Esophagus squamous epithelium (tissue), 5 donors: ENCODE measurements around the gene CDC73. TPM values are rescaled to one million over a fixed set of nuclear protein-coding genes. Genes with fewer than 3 reads are reported as not detected.

ENCODE experiments used
- DNase-seq: peaks from one replicate; lab custom pipeline; 2025; lab: John Stamatoyannopoulos, UW
- H3K27ac ChIP-seq, 4 donors: fragments of 200-600 bp; sonication (generic); one replicate each; pipeline ENCODE4 v1.5.1; 2016 to 2019; ENCODE audit warnings: mild to moderate bottlenecking in 1 of 4
- H3K27me3 ChIP-seq, 4 donors: fragments of 200-600 bp; sonication (generic); 1 replicate in 3 of 4; 2 replicates in 1 of 4; pipeline versions ENCODE4 v1.5.1 to v1.6.0; 2017 to 2021; ENCODE audit warnings: antibody characterized with exemption in 1 of 4
- H3K36me3 ChIP-seq, 3 donors: fragments of 200-600 bp; sonication (generic); one replicate each; pipeline ENCODE4 v1.5.1; 2016 to 2019
- H3K4me1 ChIP-seq, 3 donors: fragments of 200-600 bp; sonication (generic); one replicate each; pipeline ENCODE4 v1.5.1; 2017 to 2019
- H3K4me3 ChIP-seq, 4 donors: fragments of 200-600 bp; sonication (generic); 1 replicate in 3 of 4; 2 replicates in 1 of 4; pipeline ENCODE4 v1.5.1; 2016 to 2019; ENCODE audit warnings: mild to moderate bottlenecking in 2 of 4, moderate library complexity in 1 of 4
- H3K9me3 ChIP-seq, 3 donors: fragments of 200-600 bp; sonication (generic); one replicate each; pipeline ENCODE4 v1.5.1; 2016 to 2019
- POLR2A ChIP-seq, 4 donors: fragments of 450-650 bp; IDR thresholded peaks; one replicate each; pipeline ENCODE4 v1.6.1; 2017; ENCODE audit warnings: antibody characterized with exemption in 4 of 4, mild to moderate bottlenecking in 4 of 4, moderate library complexity in 3 of 4
- WGBS, 2 donors: methylation state at CpG; one replicate each; pipeline ENCODE4 v1.1.5; 2018; 5-methylcytosine and 5-hydroxymethylcytosine counted together
- intact Hi-C: fragments of 100-400 bp; cut with DNase I; formaldehyde crosslinking; loops from one replicate; pipeline ENCODE4 v1.15.0; 2022
- total RNA-seq, 4 donors: library from RNA; depleted of rRNA; stranded (reverse); fragments of >200 nt; gene quantifications; one replicate each; pipeline ENCODE4 v1.1.0, GENCODE V29; 2016
- TF ChIP-seq, protein P1 (sequence below), 6 experiments: fragments of 450-650 bp in 4 of 6; fragments of 200-600 bp in 2 of 6; sonication (generic) in 2 of 6; IDR thresholded peaks; one replicate each; pipeline ENCODE4 v1.5.1; 2016 to 2019; ENCODE audit warnings: antibody characterized with exemption in 6 of 6, mild to moderate bottlenecking in 4 of 6, moderate library complexity in 4 of 6
- donor health status: DM: yes; HTN: yes; CAD: no.

The CDC73 gene
- total RNA-seq, 4 donors from 2014 or later = 17.3 to 39.5 (median 26.6) TPM

DNA sequence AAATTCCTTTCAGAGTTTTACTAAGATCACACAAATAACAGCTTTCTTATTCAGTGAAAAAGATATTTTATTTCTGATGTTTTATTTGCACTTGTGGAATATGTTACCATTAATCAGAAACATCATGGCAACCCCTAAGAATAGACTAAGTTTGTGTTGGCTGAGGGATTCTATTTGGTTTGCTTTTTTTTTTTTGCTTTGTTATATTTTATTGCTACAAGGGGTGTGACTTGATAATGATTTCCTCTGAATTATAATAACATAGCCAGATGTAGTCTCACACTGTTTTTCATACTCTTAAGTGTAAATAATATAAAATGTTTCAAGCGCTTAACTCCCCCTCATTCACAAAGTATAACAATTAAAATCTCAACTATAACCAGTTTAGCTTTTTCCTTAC lies 36.6 kb upstream of the CDC73 start:
- intact Hi-C loops = no loop called here
- Histone ChIP-seq H3K9me3 (no peaks in the 10 kb centered on the region), H3K36me3 (peaks cover 0 to 73% (median 17%) of the 10 kb centered on the region in 3 donors), H3K27me3 (no peaks in the 10 kb centered on the region), H3K4me1 (no peaks in the 10 kb centered on the region), H3K4me3 (no peak overlapping the region), H3K27ac (no peak overlapping the region)
- no peak for DNase-seq
- WGBS, 2 donors = 80 to 89% methylated on average over 1 of the region's 1 CpG
- TF ChIP-seq, protein P1, sequence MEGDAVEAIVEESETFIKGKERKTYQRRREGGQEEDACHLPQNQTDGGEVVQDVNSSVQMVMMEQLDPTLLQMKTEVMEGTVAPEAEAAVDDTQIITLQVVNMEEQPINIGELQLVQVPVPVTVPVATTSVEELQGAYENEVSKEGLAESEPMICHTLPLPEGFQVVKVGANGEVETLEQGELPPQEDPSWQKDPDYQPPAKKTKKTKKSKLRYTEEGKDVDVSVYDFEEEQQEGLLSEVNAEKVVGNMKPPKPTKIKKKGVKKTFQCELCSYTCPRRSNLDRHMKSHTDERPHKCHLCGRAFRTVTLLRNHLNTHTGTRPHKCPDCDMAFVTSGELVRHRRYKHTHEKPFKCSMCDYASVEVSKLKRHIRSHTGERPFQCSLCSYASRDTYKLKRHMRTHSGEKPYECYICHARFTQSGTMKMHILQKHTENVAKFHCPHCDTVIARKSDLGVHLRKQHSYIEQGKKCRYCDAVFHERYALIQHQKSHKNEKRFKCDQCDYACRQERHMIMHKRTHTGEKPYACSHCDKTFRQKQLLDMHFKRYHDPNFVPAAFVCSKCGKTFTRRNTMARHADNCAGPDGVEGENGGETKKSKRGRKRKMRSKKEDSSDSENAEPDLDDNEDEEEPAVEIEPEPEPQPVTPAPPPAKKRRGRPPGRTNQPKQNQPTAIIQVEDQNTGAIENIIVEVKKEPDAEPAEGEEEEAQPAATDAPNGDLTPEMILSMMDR (IDR thresholded peaks at IDR 0.05) = no peak

DNA sequence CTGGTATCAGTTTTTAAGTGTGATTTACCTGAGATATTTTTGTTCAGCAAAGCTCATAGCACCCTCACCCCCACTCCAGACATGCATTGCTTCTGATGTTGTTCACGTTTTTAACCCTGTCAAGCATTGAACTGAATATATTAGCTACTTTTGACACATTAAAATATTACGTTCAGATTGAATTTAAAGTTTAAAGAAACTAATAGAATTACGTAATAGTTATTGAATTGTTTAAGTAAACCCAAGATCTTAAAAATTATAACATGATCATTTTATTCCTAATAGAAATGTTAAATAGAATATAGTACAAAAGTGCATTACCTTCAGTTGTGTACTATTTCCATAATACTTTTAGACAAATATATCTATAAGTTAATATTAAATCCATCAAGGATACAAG lies 35.5 kb upstream of the CDC73 start:
- WGBS, 2 donors = 85 to 88% methylated on average over 3 of the region's 3 CpGs
- no peak for DNase-seq
- Histone ChIP-seq H3K4me1 (no peaks in the 10 kb centered on the region), H3K36me3 (peaks cover 0 to 73% (median 17%) of the 10 kb centered on the region in 3 donors), H3K27me3 (no peaks in the 10 kb centered on the region), H3K27ac (no peak overlapping the region), H3K4me3 (no peak overlapping the region), H3K9me3 (no peaks in the 10 kb centered on the region)
- TF ChIP-seq, protein P1 (IDR thresholded peaks at IDR 0.05) = no peak
- no peak for TF ChIP-seq POLR2A (IDR thresholded peaks at IDR 0.05)
- intact Hi-C loops = no loop called here

DNA sequence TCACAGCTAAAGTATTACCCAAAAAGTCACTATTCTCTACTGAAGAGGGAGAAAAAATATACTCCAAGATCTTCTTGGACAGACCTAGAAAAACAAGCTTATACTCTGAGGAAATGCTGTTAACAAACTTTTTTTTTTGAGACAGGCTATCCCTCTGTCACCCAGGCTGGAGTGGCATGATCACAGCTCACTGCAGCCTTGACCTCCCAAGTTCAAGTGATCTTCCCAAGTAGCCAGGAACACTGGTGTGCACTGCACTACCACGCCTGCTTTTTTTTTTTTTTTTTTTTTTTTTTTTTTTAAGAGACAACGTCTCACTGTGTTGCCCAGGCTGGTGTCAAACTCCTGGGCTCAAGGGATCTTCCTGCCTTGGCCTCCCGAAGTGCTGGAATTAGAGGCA lies 33.9 kb upstream of the CDC73 start:
- 84 to 87% methylated on average over 1 to 2 of the region's 3 CpGs for WGBS, 2 donors
- intact Hi-C loops = no loop called here
- no peak for DNase-seq
- H3K36me3 ChIP-seq = peaks cover 0 to 71% (median 11%) of the 10 kb centered on the region in 3 donors
- no peak overlapping the region for H3K27ac ChIP-seq
- H3K4me3 ChIP-seq = no peak overlapping the region
- no peak for TF ChIP-seq POLR2A (IDR thresholded peaks at IDR 0.05)
- TF ChIP-seq, protein P1 (IDR thresholded peaks at IDR 0.05) = no peak
- no peaks in the 10 kb centered on the region for H3K9me3 ChIP-seq
- H3K27me3 ChIP-seq = no peaks in the 10 kb centered on the region
- H3K4me1 ChIP-seq = no peaks in the 10 kb centered on the region

DNA sequence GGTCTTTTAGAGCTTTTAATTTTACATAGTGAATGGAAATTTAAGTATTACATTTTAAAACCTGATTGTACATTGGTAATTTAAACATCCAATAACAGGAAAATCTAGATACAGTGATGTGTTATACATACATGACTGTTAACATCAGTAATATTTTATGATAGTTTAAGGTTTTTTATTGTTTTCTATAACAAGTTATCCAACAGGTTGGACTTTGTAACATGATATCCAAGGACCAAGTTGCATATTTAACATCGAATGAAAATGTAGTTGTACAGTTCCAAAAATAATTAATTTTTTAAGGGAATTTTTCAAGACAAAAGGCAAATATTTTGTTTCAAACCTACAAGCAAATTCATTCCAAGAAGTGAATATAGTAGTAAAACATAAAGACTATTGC lies 31.0 kb upstream of the CDC73 start:
- no peaks in the 10 kb centered on the region for H3K4me1 ChIP-seq
- no peaks in the 10 kb centered on the region for H3K9me3 ChIP-seq
- no peak for TF ChIP-seq POLR2A (IDR thresholded peaks at IDR 0.05)
- TF ChIP-seq, protein P1 (IDR thresholded peaks at IDR 0.05) = no peak
- DNase-seq = no peak
- H3K4me3 ChIP-seq = no peak overlapping the region
- intact Hi-C loops = no loop called here
- 56 to 65% methylated on average over 1 of the region's 1 CpG for WGBS, 2 donors
- no peaks in the 10 kb centered on the region for H3K27me3 ChIP-seq
- peaks cover 0 to 71% (median 4%) of the 10 kb centered on the region in 3 donors for H3K36me3 ChIP-seq
- no peak overlapping the region for H3K27ac ChIP-seq

DNA sequence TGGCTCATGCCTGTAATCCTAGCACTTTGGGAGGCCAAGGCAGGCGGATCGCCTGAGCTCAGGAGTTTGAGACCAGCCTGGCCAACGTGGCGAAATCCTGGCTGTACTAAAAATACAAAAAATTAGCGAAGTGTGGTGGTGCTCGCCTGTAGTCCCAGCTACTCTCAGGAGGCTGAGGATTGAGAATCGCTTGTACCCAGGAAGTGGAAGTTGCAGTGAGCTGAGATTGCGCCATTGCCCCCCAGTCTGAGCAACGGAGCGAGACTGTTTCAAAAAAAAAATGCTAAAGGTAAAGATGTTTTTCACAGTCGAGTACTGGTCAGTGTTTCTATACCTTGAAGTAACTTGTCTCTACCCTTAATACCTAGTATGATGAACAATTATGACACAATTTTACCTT lies 27.7 kb upstream of the CDC73 start:
- no peaks in the 10 kb centered on the region for H3K4me1 ChIP-seq
- H3K27ac ChIP-seq = no peak overlapping the region
- H3K27me3 ChIP-seq = no peaks in the 10 kb centered on the region
- intact Hi-C loops = no loop called here
- no peak overlapping the region for H3K4me3 ChIP-seq
- 89 to 91% methylated on average over 10 to 11 of the region's 11 CpGs for WGBS, 2 donors
- TF ChIP-seq POLR2A (IDR thresholded peaks at IDR 0.05) = no peak
- TF ChIP-seq, protein P1 (IDR thresholded peaks at IDR 0.05) = no peak
- no peak for DNase-seq
- no peaks in the 10 kb centered on the region for H3K9me3 ChIP-seq
- H3K36me3 ChIP-seq = peaks cover 9 to 93% (median 10%) of the 10 kb centered on the region in 3 donors
